Measurements from ENCODE around the gene OTUB2. TPM values are rescaled to one million over a fixed set of nuclear protein-coding genes. Genes with fewer than 3 reads are reported as not detected.

The OTUB2 gene
- total and polyA plus RNA-seq, 2 of the 8 experiments (the other 6 are each of a cell fraction or from before 2014, with no cell fraction given), result 2.2 to 4.2 TPM

- H2BK20ac ChIP-seq (ENCODE audit: low read length), result no peak overlapping the region
- H3K27me3 ChIP-seq (replicated peaks in 1 of 4; ENCODE audit: control insufficient read depth in 3 of 4, extremely low read depth in 1 of 4, insufficient read depth in 3 of 4, low read length in 3 of 4), result no peaks in the 10 kb centered on the region
- H3K36me3 ChIP-seq (ENCODE audit: control insufficient read depth in 2 of 4, insufficient read depth in 4 of 4, low read length in 3 of 4), result peaks cover 29 to 79% (median 53%) of the 10 kb centered on the region in 4 experiments
- no peaks in the 10 kb centered on the region; a peak in 1 of 7 replicates for H3K4me1 ChIP-seq (replicated peaks in 1 of 4; ENCODE audit: control insufficient read depth in 3 of 4, insufficient read depth in 4 of 4, low read length in 3 of 4)
- H3K4me3 ChIP-seq (ENCODE audit: extremely low read depth in 1 of 4, insufficient read depth in 2 of 4, low read depth in 3 of 4, low read length in 4 of 4), result no peak overlapping the region
- H3K79me2 ChIP-seq (ENCODE audit: control insufficient read depth in 1 of 2, insufficient read depth in 2 of 2, low read length in 2 of 2), result no peaks in the 10 kb centered on the region
- no peak overlapping the region for H3K14ac ChIP-seq (ENCODE audit: insufficient read length)
- H2BK12ac ChIP-seq (ENCODE audit: low read depth, low read length), result no peak overlapping the region
- H4K5ac ChIP-seq (ENCODE audit: insufficient read length, low read depth, low read length), result no peak overlapping the region
- no peaks in the 10 kb centered on the region for H3K9me3 ChIP-seq (ENCODE audit: insufficient read depth in 2 of 2, low read depth in 1 of 2, low read length in 1 of 2)
- POLR2A ChIA-PET (ENCODE audit: partially characterized antibody), result interaction anchor here (1.3 to 1.4 kb wide), 2 partner anchors 10 to 11 kb away, joined by 3 to 5 read pairs; no protein-coding TSS in a partner anchor
- DNase-seq (ENCODE audit: low read depth in 1 of 2, low spot score in 2 of 2) (peak in 1 of 2 experiments; percentile 28), FAIRE-seq (no peak)
- H2BK15ac ChIP-seq (ENCODE audit: low read length), result no peak overlapping the region
- no peak overlapping the region for H3K4ac ChIP-seq (replicated peaks; ENCODE audit: insufficient read length, low read depth, low read length)
- H4K8ac ChIP-seq (ENCODE audit: extremely low read depth, insufficient read depth, low read length), result no peak overlapping the region
- no peak overlapping the region for H2BK120ac ChIP-seq (replicated peaks; ENCODE audit: low read depth, low read length)
- H3K79me1 ChIP-seq (ENCODE audit: low read depth, low read length), result no peaks in the 10 kb centered on the region; the same call in 1 of the 2 replicates
- peaks cover 2 to 4% of the 10 kb centered on the region in 2 experiments for H4K20me1 ChIP-seq (replicated peaks in 1 of 2; ENCODE audit: control insufficient read depth in 1 of 2, insufficient read depth in 2 of 2, low read length in 2 of 2)
- H3K9ac ChIP-seq (replicated peaks in 1 of 4; ENCODE audit: extremely low read depth in 1 of 4, low read depth in 3 of 4, low read length in 3 of 4), result no peak overlapping the region
- no peak overlapping the region for H3K27ac ChIP-seq (ENCODE audit: low read depth, low read length)
- H2BK5ac ChIP-seq (ENCODE audit: low read depth, low read length), result no peak overlapping the region
- CTCF ChIA-PET (ENCODE audit: partially characterized antibody), result interaction anchor here (0.6 to 17.4 kb wide), 17 partner anchors 9 to 254 kb away, joined by 3 to 148 read pairs (median 6); partner anchors contain the start of genes DDX24, IFI27L1 and IFI27L2
- no peak overlapping the region for H2AK5ac ChIP-seq (ENCODE audit: low read depth, low read length)
- no peak overlapping the region for H3K4me2 ChIP-seq (ENCODE audit: insufficient read depth in 1 of 2, low read depth in 2 of 2, low read length in 2 of 2)
- no peak overlapping the region for H2AFZ ChIP-seq (ENCODE audit: low read length)
- no peak overlapping the region for H3K56ac ChIP-seq (replicated peaks; ENCODE audit: insufficient read length, low read depth, low read length)
- H3K18ac ChIP-seq (ENCODE audit: extremely low read depth, low read length), result no peak overlapping the region
- H3K23ac ChIP-seq (ENCODE audit: insufficient read length), result no peak overlapping the region
- TF ChIP-seq JUN (IDR thresholded peaks at IDR 0.05; ENCODE audit: low read depth, low read length) (no peak), TEAD4 (IDR thresholded peaks at IDR 0.05; ENCODE audit: low read depth, low read length) (no peak), YY1 (IDR thresholded peaks at IDR 0.05; ENCODE audit: low read depth, low read length) (no peak), ZNF274 (IDR thresholded peaks at IDR 0.05; ENCODE audit: borderline replicate concordance, extremely low read depth, low read length) (no peak), EP300 (IDR thresholded peaks at IDR 0.05; ENCODE audit: borderline replicate concordance in 1 of 2, low read depth in 2 of 2, low read length in 2 of 2) (no peak), SRF (IDR thresholded peaks at IDR 0.05; ENCODE audit: low read depth, low read length) (no peak), CEBPB (IDR thresholded peaks at IDR 0.05; ENCODE audit: low read depth, low read length) (no peak), HDAC2 (IDR thresholded peaks at IDR 0.05; ENCODE audit: borderline replicate concordance in 1 of 2, low read depth in 2 of 2, low read length in 2 of 2) (no peak)
- H3K23me2 ChIP-seq (ENCODE audit: low read depth, low read length), result no peaks in the 10 kb centered on the region
- 91% methylated on average over 4 of the region's 4 CpGs; no CpG with 5 or more reads in 1 of the 2 experiments for WGBS, 2 experiments (ENCODE audit: extremely low coverage in 1 of 2, insufficient coverage in 1 of 2, insufficient read length in 1 of 2, insufficient replicate concordance in 2 of 2, low coverage in 1 of 2, low lambda C conversion rate in 2 of 2, missing lambda C conversion rate in 1 of 2)
- no peak overlapping the region for H4K91ac ChIP-seq (replicated peaks; ENCODE audit: insufficient read length, low read length)
These were observed 26.5 kb downstream of the OTUB2 start for GRCh38 chr14:94052662-94053061.

All from H1 (cell line).